HCT116 (cell line): ENCODE data around the gene KCNK4. TPM values are rescaled to one million over a fixed set of nuclear protein-coding genes. Genes with fewer than 3 reads are reported as not detected.

Experiments used
- ATAC-seq: fragments of 200-7000 bp; cut with Tn5 transposase; 2 replicates; pipeline ENCODE4 v1.9.1; 2020; ENCODE audit warnings: mild to moderate bottlenecking, moderate library complexity
- BruUV-seq: library from RNA; stranded (reverse); fragments of 400-500 nt; replicated peaks from 2 replicates; lab custom pipeline; 2021; lab: Mats Ljungman, UMichigan
- CTCF ChIA-PET: fragments of 300-600 bp; sonication (Branson Sonifier 250); formaldehyde crosslinking; loops from one replicate; lab custom pipeline; 2021; ENCODE audit warnings: antibody characterized with exemption; lab: Charles Lee
- POLR2A ChIA-PET: fragments of 300-600, 350-600 bp; sonication (Branson Sonifier 250); formaldehyde crosslinking; loops from one replicate; lab custom pipeline; 2021; ENCODE audit warnings: antibody characterized with exemption; lab: Charles Lee
- RAD21 ChIA-PET, 2 experiments: fragments of 300-600 bp; sonication (Branson Sonifier 250); formaldehyde crosslinking; loops; one replicate each; lab custom pipeline; 2023; ENCODE audit warnings: low total read pairs in 2 of 2; ENCODE audit not compliant: uncharacterized antibody in 2 of 2, unreplicated experiment in 2 of 2, low non-redundant PET in 1 of 2; lab: Charles Lee
- DNase-seq: peaks from one replicate; pipeline ENCODE4 v3.0.0-alpha.2; 2010; ENCODE audit warnings: low read depth, low spot score
- H2AFZ ChIP-seq: fragments of 200-600 bp; shearing (Covaris generic), sonication (generic); 2 replicates; pipeline ENCODE4 v1.6.1; 2017; ENCODE audit warnings: low read depth, mixed run types, mixed read lengths, antibody characterized with exemption, low read length; ENCODE audit not compliant: poor library complexity, severe bottlenecking
- H3K27ac ChIP-seq: 2 replicates; pipeline ENCODE4 v1.5.1; 2012; ENCODE audit warnings: low read depth, low read length
- H3K27me3 ChIP-seq: fragments of 200-600 bp; sonication (generic); 2 replicates; pipeline ENCODE4 v1.6.1; 2016; ENCODE audit warnings: mixed run types, low read length, mixed read lengths; ENCODE audit not compliant: insufficient read depth
- H3K36me3 ChIP-seq, 2 experiments: fragments of 200-500 bp in 1 of 2; fragments of 200-600 bp in 1 of 2; sonication (Bioruptor generic) in 1 of 2; sonication (generic) in 1 of 2; 2 replicates each; pipeline versions ENCODE4 v1.5.1 to v1.6.1; 2014 to 2016; ENCODE audit warnings: low read length in 2 of 2, inconsistent platforms in 1 of 2, mixed read lengths in 1 of 2, mixed run types in 1 of 2; ENCODE audit not compliant: insufficient read depth in 2 of 2, control insufficient read depth in 1 of 2
- H3K4me1 ChIP-seq, 2 experiments: fragments of 200-600 bp in 1 of 2; sonication (generic) in 1 of 2; 2 replicates each; pipeline versions ENCODE4 v1.5.1 to v1.6.1; 2012 to 2017; ENCODE audit warnings: low read length in 2 of 2, inconsistent platforms in 1 of 2, mild to moderate bottlenecking in 1 of 2, mixed read lengths in 1 of 2, mixed run types in 1 of 2, moderate library complexity in 1 of 2; ENCODE audit not compliant: insufficient read depth in 2 of 2, control insufficient read depth in 1 of 2
- H3K4me2 ChIP-seq: fragments of 200-600 bp; sonication (generic); 2 replicates; pipeline ENCODE4 v1.6.1; 2017; ENCODE audit warnings: mixed run types, low read length, mixed read lengths
- H3K4me3 ChIP-seq, 2 experiments: fragments of 200-600 bp in 1 of 2; sonication (generic) in 1 of 2; replicated peaks in 1 of 2; 2 replicates each; pipeline ENCODE4 v1.5.1; 2011 to 2016; ENCODE audit warnings: low read length in 2 of 2, control low read depth in 1 of 2, low read depth in 1 of 2, mild to moderate bottlenecking in 1 of 2, mixed read lengths in 1 of 2, mixed run types in 1 of 2
- H3K79me2 ChIP-seq: fragments of 200-600 bp; sonication (generic); 2 replicates; pipeline ENCODE4 v1.6.1; 2017; ENCODE audit warnings: mild to moderate bottlenecking, mixed run types, low read length, moderate library complexity, mixed read lengths; ENCODE audit not compliant: insufficient read depth
- H3K9ac ChIP-seq: fragments of 200-600 bp; sonication (generic); 2 replicates; pipeline ENCODE4 v1.6.1; 2016; ENCODE audit warnings: low read length, mixed read lengths
- H3K9me2 ChIP-seq: fragments of 200-600 bp; sonication (generic), shearing (Covaris generic); 2 replicates; pipeline ENCODE4 v1.6.1; 2017; ENCODE audit warnings: mixed run types, mild to moderate bottlenecking, moderate library complexity; ENCODE audit not compliant: insufficient read depth
- H3K9me3 ChIP-seq, 2 experiments: fragments of 200-500 bp in 1 of 2; fragments of 200-600 bp in 1 of 2; sonication (Bioruptor generic) in 1 of 2; sonication (generic) in 1 of 2; 2 replicates each; pipeline ENCODE4 v1.6.1; 2014 to 2017; ENCODE audit warnings: low read length in 2 of 2, mixed read lengths in 2 of 2, inconsistent platforms in 1 of 2, low read depth in 1 of 2, mild to moderate bottlenecking in 1 of 2, mixed run types in 1 of 2, moderate library complexity in 1 of 2; ENCODE audit not compliant: control insufficient read depth in 1 of 2, insufficient read depth in 1 of 2
- H4K20me1 ChIP-seq: fragments of 200-600 bp; sonication (generic), shearing (Covaris generic); 2 replicates; pipeline ENCODE4 v1.6.1; 2017; ENCODE audit warnings: mixed run types, mild to moderate bottlenecking, moderate library complexity; ENCODE audit not compliant: insufficient read depth
- ATF3 ChIP-seq: IDR thresholded peaks from 2 replicates; pipeline ENCODE4 v1.6.1; 2012
- CBX3 ChIP-seq: IDR thresholded peaks from 2 replicates; pipeline ENCODE4 v1.6.1; 2012; ENCODE audit warnings: low read depth
- CTCF ChIP-seq, 3 experiments: fragments of 200-600 bp in 1 of 3; sonication (generic) in 1 of 3; IDR thresholded peaks in 2 of 3; conservative IDR thresholded peaks in 1 of 3; 2 replicates each; pipeline ENCODE4 v1.5.1; 2012 to 2017; ENCODE audit warnings: low read depth in 2 of 3, low read length in 2 of 3, antibody characterized with exemption in 1 of 3, borderline replicate concordance in 1 of 3, control low read depth in 1 of 3, mild to moderate bottlenecking in 1 of 3, mixed read lengths in 1 of 3, mixed run types in 1 of 3, moderate library complexity in 1 of 3; ENCODE audit not compliant: insufficient read depth in 1 of 3
- EGR1 ChIP-seq: IDR thresholded peaks from 2 replicates; pipeline ENCODE4 v1.6.1; 2012; ENCODE audit warnings: low read depth
- ELF1 ChIP-seq: IDR thresholded peaks from 2 replicates; pipeline ENCODE4 v1.6.1; 2012; ENCODE audit warnings: low read depth, borderline replicate concordance
- EZH2phosphoT487 ChIP-seq: fragments of 200-600 bp; IDR thresholded peaks from 2 replicates; pipeline ENCODE4 v1.6.1; 2018; ENCODE audit warnings: antibody characterized with exemption, borderline replicate concordance
- POLR2A ChIP-seq: IDR thresholded peaks from 2 replicates; pipeline ENCODE4 v1.7.0; 2011; ENCODE audit warnings: borderline replicate concordance; ENCODE audit not compliant: insufficient read depth, insufficient read length; ENCODE audit errors: extremely low read depth
- POLR2AphosphoS5 ChIP-seq: IDR thresholded peaks from 2 replicates; pipeline ENCODE4 v1.6.1; 2011; ENCODE audit warnings: mild to moderate bottlenecking, low read depth, low read length, moderate library complexity
- RAD21 ChIP-seq: IDR thresholded peaks from 2 replicates; pipeline ENCODE4 v1.6.1; 2012; ENCODE audit warnings: low read depth, mild to moderate bottlenecking
- REST ChIP-seq: IDR thresholded peaks from 2 replicates; pipeline ENCODE4 v1.6.1; 2012; ENCODE audit warnings: low read depth
- SP1 ChIP-seq: IDR thresholded peaks from 2 replicates; pipeline ENCODE4 v1.6.1; 2012; ENCODE audit warnings: low read depth
- SRF ChIP-seq: IDR thresholded peaks from 2 replicates; pipeline ENCODE4 v1.6.1; 2012; ENCODE audit warnings: low read depth
- YY1 ChIP-seq: IDR thresholded peaks from 2 replicates; pipeline ENCODE4 v1.6.1; 2011; ENCODE audit warnings: low read length, low read depth, moderate library complexity, mild to moderate bottlenecking; ENCODE audit not compliant: insufficient replicate concordance; ENCODE audit errors: extremely low read depth
- ZFX ChIP-seq: fragments of 450-650 bp; IDR thresholded peaks from 2 replicates; pipeline ENCODE4 v1.6.1; 2017
- ZNF274 ChIP-seq: fragments of 200-500 bp; sonication (Bioruptor generic); IDR thresholded peaks from 2 replicates; pipeline ENCODE4 v1.6.1; 2014; ENCODE audit warnings: mild to moderate bottlenecking, low read depth, low read length, inconsistent platforms
- intact Hi-C: fragments of 100-400 bp; cut with micrococcal nuclease; formaldehyde crosslinking; loops from 2 replicates; pipeline ENCODE4 v1.10.0; 2022
- total RNA-seq: library from RNA; stranded (reverse); gene quantifications from one replicate; pipeline ENCODE4 v1.2.1, GENCODE V29; 2021; ENCODE audit not compliant: unreplicated experiment
- TF ChIP-seq, protein P1 (sequence below): IDR thresholded peaks from 2 replicates; pipeline ENCODE4 v1.6.1; 2012
- TF ChIP-seq, protein P2 (sequence below): IDR thresholded peaks from 2 replicates; pipeline ENCODE4 v1.6.1; 2011; ENCODE audit warnings: mild to moderate bottlenecking, low read length, moderate library complexity; ENCODE audit not compliant: insufficient replicate concordance; ENCODE audit errors: extremely low read depth

The KCNK4 gene
- total RNA-seq, 1 experiment from 2014 or later: not detected

DNA sequence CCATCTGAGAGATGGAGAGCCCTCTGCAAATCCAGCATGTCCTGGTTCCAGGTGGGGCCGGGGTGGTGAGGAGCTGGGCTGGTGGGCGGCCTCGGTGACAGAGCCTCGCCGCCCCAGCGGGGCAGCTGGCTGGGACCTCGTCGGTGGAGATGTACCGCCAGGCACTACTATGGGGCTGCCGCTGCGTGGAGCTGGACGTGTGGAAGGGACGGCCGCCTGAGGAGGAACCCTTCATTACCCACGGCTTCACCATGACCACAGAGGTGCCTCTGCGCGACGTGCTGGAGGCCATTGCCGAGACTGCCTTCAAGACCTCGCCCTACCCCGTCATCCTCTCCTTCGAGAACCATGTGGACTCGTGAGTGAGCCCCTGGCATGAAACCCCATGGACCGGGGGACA is 32.7 kb upstream of the KCNK4 start (continued):
- TF ChIP-seq, protein P1, sequence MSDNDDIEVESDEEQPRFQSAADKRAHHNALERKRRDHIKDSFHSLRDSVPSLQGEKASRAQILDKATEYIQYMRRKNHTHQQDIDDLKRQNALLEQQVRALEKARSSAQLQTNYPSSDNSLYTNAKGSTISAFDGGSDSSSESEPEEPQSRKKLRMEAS: no peak

DNA sequence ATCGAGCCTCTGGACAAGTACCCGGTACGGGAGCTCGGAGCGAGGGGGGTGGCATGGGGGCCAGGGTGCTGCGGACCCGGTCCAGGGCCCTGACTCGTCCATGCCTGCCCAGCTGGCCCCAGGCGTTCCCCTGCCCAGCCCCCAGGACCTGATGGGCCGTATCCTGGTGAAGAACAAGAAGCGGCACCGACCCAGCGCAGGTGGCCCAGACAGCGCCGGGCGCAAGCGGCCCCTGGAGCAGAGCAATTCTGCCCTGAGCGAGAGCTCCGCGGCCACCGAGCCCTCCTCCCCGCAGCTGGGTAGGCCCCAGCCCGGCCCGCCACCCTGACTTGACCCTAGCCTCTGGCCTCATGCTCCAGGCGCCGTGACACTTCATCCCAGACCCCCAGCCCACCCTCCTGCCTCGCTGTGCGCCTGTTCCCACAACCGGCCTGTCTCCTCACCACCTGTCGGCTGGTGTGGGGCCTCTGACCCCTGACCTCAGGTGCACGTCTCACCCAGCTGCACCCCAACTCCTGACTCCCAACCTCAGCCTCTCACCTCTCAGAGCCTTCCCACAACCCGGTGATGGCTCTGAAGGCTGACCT is 32.1 kb upstream of the KCNK4 start:
- TF ChIP-seq REST (no peak), SP1 (no peak), ZNF274 (no peak), ATF3 (no peak), SRF (no peak), ZFX (no peak), POLR2A (no peak), EZH2phosphoT487 (no peak), EGR1 (no peak), ELF1 (no peak), CBX3 (no peak), CTCF (IDR thresholded peaks at IDR 0.05 in 2 of 3, conservative IDR thresholded peaks at IDR 0.05 in 1 of 3; ENCODE audit: borderline replicate concordance in 1 of 3, insufficient read depth in 1 of 3, low read depth in 2 of 3, low read length in 2 of 3) (no peak), POLR2AphosphoS5 (no peak), RAD21 (no peak), YY1 (no peak)
- TF ChIP-seq, protein P1: no peak
- TF ChIP-seq, protein P2, sequence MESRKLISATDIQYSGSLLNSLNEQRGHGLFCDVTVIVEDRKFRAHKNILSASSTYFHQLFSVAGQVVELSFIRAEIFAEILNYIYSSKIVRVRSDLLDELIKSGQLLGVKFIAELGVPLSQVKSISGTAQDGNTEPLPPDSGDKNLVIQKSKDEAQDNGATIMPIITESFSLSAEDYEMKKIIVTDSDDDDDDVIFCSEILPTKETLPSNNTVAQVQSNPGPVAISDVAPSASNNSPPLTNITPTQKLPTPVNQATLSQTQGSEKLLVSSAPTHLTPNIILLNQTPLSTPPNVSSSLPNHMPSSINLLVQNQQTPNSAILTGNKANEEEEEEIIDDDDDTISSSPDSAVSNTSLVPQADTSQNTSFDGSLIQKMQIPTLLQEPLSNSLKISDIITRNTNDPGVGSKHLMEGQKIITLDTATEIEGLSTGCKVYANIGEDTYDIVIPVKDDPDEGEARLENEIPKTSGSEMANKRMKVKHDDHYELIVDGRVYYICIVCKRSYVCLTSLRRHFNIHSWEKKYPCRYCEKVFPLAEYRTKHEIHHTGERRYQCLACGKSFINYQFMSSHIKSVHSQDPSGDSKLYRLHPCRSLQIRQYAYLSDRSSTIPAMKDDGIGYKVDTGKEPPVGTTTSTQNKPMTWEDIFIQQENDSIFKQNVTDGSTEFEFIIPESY: no peak
- Histone ChIP-seq H3K4me2 (no peak overlapping the region), H4K20me1 (no peaks in the 10 kb centered on the region), H3K27ac (no peak overlapping the region), H3K27me3 (no peaks in the 10 kb centered on the region), H3K4me3 (no peak overlapping the region), H3K79me2 (peaks cover 14% of the 10 kb centered on the region; the same call in 1 of the 2 replicates), H3K4me1 (peaks cover 4 to 11% of the 10 kb centered on the region in 2 experiments; a peak in 3 of 4 replicates), H3K9ac (no peak overlapping the region), H3K9me3 (no peaks in the 10 kb centered on the region), H3K9me2 (no peaks in the 10 kb centered on the region), H2AFZ (no peak overlapping the region), H3K36me3 (peaks cover 30 to 67% of the 10 kb centered on the region in 2 experiments; a peak in 3 of 4 replicates)
- POLR2A ChIA-PET: no interaction called here
- DNase-seq (no peak), ATAC-seq (no peak)
- no TSS peak for BruUV-seq
- CTCF ChIA-PET: no interaction called here
- RAD21 ChIA-PET: no interaction called here
- intact Hi-C loops: no loop called here
